ENCODE results near the gene ADO.

Gene ADO

GRCh38 chr10:62813981-62814380 lies 9.5 kb downstream of the ADO start:
- DNase-seq (ENCODE audit: low read depth): no peak
- TF ChIP-seq CTCF (IDR thresholded peaks at IDR 0.05; ENCODE audit: insufficient read depth, low read depth, low read length, missing control alignments): no peak
- H3K4me3 ChIP-seq (ENCODE audit: low read depth, low read length): peak overlapping the region; percentile 71

GRCh38 chr10:62814756-62815380 lies 10.3 kb downstream of the ADO start:
- peak overlapping the region; percentile 71 for H3K4me3 ChIP-seq (ENCODE audit: low read depth, low read length)
- DNase-seq (ENCODE audit: low read depth): no peak
- no peak for TF ChIP-seq CTCF (IDR thresholded peaks at IDR 0.05; ENCODE audit: insufficient read depth, low read depth, low read length, missing control alignments)

- peak overlapping the region; percentile 71 for H3K4me3 ChIP-seq (ENCODE audit: low read depth, low read length)
- DNase-seq (ENCODE audit: low read depth): peak; percentile 39
- TF ChIP-seq CTCF (IDR thresholded peaks at IDR 0.05; ENCODE audit: insufficient read depth, low read depth, low read length, missing control alignments): no peak
These were observed 11.0 kb downstream of the ADO start for GRCh38 chr10:62815381-62816075.

DNA sequence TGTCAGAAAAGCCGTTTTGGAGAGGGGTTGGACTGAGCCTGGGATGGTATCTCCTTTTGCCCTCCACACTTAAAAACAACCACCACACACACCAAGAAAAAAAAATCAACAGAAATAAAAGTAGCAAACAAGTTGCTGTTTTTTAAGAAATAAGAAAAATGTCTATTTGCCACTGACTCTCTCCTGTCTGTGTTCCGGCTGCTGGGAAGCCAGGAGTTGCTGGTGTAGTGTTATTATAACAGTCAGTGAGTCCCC lies 11.5 kb downstream of the ADO start:
- no peak for DNase-seq (ENCODE audit: low read depth)
- TF ChIP-seq CTCF (IDR thresholded peaks at IDR 0.05; ENCODE audit: insufficient read depth, low read depth, low read length, missing control alignments): no peak
- peak overlapping the region; percentile 71 for H3K4me3 ChIP-seq (ENCODE audit: low read depth, low read length)

DNA sequence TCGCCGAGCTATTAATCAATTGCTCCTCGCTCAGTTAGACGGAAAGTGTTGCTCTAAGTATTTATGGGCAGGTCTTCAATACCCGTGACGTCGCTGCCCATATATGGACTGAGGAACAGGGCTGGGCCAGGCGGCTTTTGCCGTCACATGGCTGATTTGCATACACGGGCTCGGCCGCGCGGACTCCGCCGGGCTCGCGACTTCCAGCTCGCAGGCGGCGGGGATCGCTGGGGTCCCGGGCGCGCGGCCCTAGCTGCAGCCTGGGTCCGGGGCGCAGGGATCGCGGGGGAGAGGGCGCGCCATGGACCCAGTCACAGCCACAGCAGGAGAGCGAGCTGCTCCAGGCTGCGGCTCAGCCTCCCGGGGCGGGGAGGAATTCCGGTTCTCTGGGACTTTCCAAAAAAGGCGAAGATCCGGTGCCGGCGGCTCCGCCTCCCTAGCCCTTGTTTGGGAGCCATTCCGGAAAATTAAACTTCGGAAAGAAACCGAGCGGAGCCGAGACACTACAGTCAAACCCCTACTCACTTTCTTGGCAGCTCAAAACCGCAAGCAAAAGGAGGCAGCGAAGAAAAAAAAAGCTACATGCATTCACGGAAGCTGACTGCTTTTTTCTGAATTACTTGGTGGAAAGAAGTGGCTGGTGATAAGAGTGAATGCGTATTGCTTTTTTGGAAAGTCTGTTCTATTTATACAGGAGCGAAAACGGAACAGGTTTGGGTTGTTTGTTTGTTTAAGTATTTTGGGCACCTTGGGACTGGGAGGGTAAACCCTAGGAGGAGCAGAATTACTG lies 12.0 kb downstream of the ADO start, which contains the start of gene EGR2:
Gene EGR2, minus strand, starts transcription at position 36 of the 790 bp plus-strand sequence. CDS start 337 bp downstream, outside the sequence.
- no peak for TF ChIP-seq CTCF (IDR thresholded peaks at IDR 0.05; ENCODE audit: insufficient read depth, low read depth, low read length, missing control alignments)

DNA sequence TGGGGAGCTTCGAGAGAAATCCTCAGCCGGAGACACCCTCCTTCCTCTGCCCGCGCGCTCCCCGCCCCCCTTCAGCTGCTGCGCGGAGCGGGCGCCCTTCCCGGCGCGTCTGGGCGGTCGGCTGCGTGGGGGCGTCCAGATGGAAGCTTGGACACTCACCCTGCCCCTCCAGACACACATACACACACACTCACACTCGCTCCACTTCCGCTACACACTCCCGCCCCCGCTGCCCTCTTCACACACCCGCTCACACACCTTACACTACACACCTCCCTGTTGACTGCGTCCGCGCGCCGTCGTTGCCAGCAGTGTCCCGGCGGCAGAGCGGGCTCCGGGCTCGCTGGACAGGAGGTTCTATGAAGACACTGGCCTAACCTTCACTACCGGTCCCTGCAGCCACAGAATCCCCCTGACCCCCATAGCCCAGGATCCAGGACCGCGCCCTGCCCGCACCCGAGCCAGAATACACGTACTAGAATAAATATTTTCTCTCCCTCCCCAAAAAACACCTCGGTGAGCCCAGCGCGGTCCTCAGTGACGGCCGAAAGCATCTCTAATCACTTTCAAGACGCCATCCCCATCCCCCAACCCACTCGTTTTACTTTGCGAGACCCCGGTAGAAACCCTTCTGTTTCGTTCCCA lies 12.7 kb downstream of the ADO start:
- DNase-seq (ENCODE audit: low read depth): no peak
- H3K4me3 ChIP-seq (ENCODE audit: low read depth, low read length): peak overlapping the region; percentile 71
- no peak for TF ChIP-seq CTCF (IDR thresholded peaks at IDR 0.05; ENCODE audit: insufficient read depth, low read depth, low read length, missing control alignments)

More for the DNA sequence above, 12.0 kb downstream of the ADO start, which contains the start of gene EGR2:
- H3K4me3 ChIP-seq (ENCODE audit: low read depth, low read length): peak within 1 kb of the TSS; percentile 71
- DNase-seq (ENCODE audit: low read depth): peak; percentile 98
